ENCODE measurements around the gene IL17REL.

DNA sequence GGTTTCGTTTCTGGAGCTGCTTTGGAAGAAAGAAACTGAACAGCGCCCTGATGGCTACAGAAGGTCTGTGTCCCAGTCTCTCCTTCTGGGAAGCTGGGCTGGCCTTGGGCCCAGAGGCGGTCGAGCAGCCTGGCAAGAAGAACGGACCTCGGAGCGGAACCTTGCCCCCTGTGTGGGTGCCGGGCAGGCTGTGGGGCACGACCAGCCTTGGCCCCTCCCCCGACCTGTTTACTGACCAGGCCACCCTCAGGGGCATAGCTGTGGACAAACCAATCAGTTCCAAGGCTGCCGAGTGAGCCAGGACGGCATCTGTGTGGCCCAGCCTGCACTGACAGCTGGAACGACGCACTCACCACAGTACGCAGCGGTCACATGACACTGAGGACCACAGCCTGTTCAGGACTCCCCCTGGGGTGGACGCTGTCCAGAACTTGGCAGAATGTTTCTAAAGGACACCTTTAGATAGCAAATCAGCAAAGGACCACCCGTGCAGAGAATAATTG is 44.8 kb downstream of the IL17REL start:
- TF ChIP-seq, protein P1, sequence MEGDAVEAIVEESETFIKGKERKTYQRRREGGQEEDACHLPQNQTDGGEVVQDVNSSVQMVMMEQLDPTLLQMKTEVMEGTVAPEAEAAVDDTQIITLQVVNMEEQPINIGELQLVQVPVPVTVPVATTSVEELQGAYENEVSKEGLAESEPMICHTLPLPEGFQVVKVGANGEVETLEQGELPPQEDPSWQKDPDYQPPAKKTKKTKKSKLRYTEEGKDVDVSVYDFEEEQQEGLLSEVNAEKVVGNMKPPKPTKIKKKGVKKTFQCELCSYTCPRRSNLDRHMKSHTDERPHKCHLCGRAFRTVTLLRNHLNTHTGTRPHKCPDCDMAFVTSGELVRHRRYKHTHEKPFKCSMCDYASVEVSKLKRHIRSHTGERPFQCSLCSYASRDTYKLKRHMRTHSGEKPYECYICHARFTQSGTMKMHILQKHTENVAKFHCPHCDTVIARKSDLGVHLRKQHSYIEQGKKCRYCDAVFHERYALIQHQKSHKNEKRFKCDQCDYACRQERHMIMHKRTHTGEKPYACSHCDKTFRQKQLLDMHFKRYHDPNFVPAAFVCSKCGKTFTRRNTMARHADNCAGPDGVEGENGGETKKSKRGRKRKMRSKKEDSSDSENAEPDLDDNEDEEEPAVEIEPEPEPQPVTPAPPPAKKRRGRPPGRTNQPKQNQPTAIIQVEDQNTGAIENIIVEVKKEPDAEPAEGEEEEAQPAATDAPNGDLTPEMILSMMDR (IDR thresholded peaks at IDR 0.05; ENCODE audit: insufficient read depth, low read length): no peak
- TF ChIP-seq POLR2AphosphoS5 (IDR thresholded peaks at IDR 0.05; ENCODE audit: low read depth) (no peak), SPI1 (IDR thresholded peaks at IDR 0.05; ENCODE audit: borderline replicate concordance, low read depth) (no peak), GABPA (IDR thresholded peaks at IDR 0.05; ENCODE audit: low read depth) (no peak)
- TF ChIP-seq, protein P2, sequence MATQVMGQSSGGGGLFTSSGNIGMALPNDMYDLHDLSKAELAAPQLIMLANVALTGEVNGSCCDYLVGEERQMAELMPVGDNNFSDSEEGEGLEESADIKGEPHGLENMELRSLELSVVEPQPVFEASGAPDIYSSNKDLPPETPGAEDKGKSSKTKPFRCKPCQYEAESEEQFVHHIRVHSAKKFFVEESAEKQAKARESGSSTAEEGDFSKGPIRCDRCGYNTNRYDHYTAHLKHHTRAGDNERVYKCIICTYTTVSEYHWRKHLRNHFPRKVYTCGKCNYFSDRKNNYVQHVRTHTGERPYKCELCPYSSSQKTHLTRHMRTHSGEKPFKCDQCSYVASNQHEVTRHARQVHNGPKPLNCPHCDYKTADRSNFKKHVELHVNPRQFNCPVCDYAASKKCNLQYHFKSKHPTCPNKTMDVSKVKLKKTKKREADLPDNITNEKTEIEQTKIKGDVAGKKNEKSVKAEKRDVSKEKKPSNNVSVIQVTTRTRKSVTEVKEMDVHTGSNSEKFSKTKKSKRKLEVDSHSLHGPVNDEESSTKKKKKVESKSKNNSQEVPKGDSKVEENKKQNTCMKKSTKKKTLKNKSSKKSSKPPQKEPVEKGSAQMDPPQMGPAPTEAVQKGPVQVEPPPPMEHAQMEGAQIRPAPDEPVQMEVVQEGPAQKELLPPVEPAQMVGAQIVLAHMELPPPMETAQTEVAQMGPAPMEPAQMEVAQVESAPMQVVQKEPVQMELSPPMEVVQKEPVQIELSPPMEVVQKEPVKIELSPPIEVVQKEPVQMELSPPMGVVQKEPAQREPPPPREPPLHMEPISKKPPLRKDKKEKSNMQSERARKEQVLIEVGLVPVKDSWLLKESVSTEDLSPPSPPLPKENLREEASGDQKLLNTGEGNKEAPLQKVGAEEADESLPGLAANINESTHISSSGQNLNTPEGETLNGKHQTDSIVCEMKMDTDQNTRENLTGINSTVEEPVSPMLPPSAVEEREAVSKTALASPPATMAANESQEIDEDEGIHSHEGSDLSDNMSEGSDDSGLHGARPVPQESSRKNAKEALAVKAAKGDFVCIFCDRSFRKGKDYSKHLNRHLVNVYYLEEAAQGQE (IDR thresholded peaks at IDR 0.05; ENCODE audit: insufficient replicate concordance, low read depth): no peak

Measured in HL-60 (cell line).